NCI-H1436 (cell line): ENCODE results near the gene RAD51C.
A peak's percentile ranks its signal among the peaks of the same experiment; 100 is the strongest.
"Not testable (repeated sequence)": the region's sequence is repeated elsewhere in the genome, so short reads cannot be mapped to it uniquely, and the experiment has no call there.

Experiments
- DNase-seq: peaks from one replicate; lab custom pipeline; 2025; lab: John Stamatoyannopoulos, UW

The RAD51C gene

GRCh38 chr17:58741121-58741625, 48.8 kb downstream of the RAD51C start:
- DNase-seq = no peak

DNA sequence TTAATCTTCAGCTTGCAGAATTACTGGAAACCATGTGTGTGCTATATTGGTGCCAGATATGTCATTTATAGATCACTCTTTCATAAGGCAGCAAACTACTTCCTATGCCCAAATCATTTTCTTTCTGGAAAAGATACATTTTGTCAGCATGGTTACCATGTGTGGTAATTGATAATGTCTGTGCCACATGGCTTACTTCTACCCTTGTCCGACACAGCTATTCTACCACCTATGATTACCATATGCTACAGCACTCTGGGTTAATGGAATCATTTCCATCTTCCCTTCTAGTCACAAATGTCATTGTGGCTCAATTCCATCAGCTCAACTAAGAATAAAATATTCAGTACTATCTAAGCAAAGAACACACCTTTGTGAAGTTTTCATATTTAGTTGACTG, 55.3 kb downstream of the RAD51C start:
- DNase-seq = no peak

DNA sequence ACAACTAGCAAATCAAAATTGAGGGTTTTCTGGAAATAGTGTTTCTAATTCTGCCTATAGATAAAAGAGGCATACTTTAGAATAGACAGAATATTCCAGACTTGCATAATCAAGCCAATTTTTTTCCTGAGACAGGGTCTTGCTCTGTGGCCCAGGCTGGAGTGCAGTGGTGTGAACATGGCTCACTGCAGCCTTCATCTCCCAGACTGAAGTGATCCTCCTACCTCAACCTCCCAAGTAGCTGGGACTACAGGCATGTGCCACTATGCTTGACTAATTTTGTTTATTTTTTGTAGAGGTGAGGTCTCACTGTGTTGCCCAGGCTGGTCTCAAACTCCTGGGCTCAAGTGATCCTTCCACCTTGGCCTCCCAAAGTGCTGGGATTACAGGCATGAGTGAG, 57.2 kb downstream of the RAD51C start:
- DNase-seq = not testable (repeated sequence)

GRCh38 chr17:58753026-58753425, 60.6 kb downstream of the RAD51C start:
- no peak for DNase-seq

- no peak for DNase-seq
Observed at GRCh38 chr17:58755269-58755576, 62.8 kb downstream of the RAD51C start.

DNA sequence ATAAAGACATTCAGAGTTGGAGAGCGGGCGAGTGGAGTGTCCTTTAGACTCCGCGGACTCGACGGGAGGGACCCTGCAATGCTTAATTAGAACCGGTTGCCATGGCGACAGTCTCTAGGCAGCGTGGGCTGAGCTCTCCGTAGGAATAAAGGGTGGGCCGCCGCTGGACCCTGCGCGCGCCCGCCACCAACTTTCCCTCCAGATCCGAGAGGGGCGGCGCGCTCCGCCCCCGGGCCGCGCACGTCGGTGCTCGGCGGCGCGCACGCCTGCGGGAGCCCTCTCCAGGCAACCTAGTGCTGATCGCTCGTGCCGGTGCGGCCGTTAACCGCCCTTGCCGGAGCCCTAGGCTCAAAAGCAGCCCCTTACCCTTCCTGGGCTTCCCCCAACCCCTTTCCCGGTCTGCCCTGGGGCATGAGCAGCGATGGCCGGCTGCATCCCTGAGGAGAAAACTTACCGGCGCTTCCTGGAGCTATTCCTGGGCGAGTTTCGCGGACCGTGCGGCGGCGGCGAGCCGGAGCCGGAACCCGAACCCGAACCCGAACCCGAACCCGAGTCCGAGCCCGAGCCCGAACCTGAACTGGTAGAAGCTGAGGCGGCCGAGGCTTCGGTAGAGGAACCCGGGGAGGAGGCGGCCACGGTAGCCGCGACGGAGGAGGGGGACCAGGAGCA, 63.3 kb downstream of the RAD51C start, which contains the start of gene PPM1E:
TSS of gene PPM1E (plus strand) at position 278 of the 669 bp plus-strand sequence.
- DNase-seq = peak; percentile 96

- DNase-seq = no peak
Observed at GRCh38 chr17:58756246-58757161, 64.1 kb downstream of the RAD51C start.

GRCh38 chr17:58757162-58757613, 64.8 kb downstream of the RAD51C start:
- DNase-seq = no peak

DNA sequence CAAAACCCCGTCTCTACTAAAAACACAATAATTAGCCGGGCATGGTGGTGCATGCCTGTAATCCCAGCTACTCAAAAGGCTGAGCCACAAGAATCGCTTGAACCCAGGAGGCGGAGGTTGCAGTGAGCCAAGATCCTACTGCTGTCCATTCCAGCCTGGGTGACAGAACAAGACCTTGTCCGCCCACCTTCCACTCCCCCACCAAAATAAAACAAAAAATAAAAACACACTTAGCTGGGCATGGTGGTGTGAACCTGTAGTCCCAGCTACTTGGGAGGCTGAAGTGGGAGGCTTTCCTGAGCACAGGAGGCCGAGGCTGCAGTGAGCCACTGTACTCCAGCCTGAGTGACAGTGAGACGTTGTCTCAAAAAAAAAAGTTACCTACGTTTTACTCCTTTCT, 66.5 kb downstream of the RAD51C start:
- DNase-seq = no peak

DNA sequence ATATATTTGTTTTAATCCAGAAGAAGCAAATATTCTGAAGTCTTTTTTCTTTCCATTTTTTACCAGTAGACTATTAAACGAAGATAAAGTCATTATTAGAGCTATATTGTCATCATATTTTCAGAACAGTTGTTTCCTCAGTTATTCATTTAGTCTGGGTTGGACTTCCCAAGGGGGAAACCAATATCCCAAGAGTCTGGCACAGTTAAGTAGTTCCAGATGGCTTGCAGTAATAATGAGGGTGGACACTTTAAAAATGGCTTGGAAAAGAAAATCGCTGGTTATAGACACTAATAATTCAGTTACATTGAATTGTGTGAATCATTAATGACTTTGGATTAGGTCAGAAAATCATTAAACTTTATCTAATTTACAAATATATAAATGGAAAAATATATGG, 67.1 kb downstream of the RAD51C start:
- no peak for DNase-seq

- no peak for DNase-seq
Observed at GRCh38 chr17:58760248-58760647, 67.8 kb downstream of the RAD51C start.

DNA sequence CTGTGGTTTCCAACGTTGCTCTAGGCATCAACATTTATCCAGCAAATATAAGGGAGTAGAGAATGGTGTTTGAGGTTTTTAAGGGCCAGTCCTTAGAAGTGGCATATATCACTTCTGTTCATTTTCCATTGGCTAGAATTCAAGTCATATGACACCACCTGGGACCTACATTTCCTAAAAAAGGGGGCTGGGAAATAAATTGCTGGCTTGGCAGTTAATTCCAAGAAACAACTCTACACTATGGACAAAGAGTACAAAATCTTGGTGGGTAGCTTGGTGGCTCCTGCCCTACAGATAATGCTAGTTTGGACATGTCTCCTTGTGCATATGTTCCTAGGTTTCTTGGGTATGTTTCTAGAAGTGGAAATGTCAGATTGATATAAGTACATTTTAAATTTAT, 70.9 kb downstream of the RAD51C start:
- no peak for DNase-seq

- DNase-seq = no peak
Observed at GRCh38 chr17:58764373-58764772, 72.0 kb downstream of the RAD51C start.

DNA sequence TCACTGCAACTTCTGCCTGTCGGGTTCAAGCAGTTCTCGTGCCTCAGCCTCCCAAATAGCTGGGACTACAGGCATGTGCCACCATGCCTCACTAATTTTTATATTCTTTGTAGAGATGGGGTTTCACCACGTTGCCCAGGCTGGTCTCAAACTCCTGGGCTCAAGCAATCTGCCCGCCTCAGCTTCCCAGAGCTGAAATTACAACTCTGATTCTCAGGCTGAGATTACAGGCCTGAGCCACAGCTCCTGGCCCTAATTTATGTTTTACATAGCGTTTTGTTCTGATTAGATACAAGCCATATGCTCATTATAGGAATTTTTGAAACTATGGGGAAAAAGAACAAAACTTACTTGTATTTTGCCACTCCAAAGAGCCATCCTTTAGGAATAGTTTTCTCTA, 86.1 kb downstream of the RAD51C start:
- DNase-seq = not testable (repeated sequence)

DNA sequence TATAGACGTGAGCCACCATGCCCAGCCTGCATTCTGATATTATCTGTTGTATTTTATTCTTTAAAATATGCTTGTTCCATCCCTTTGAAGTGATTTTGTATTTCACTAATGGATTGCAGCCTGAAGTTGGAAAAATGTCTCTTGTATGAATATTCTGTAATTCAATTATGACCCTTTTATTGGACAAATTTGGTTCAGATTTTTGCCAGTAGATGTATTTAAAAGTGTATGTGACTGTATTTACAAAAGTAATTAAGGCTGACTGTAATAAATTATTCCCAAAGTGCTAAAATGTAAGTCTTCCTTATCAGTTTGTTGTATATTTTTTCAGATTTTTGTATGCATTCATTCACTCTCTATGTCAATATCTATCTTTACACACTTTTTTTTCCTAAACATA, 87.0 kb downstream of the RAD51C start:
- DNase-seq = no peak

GRCh38 chr17:58783380-58783779, 91.0 kb downstream of the RAD51C start:
- DNase-seq = peak; percentile 92

GRCh38 chr17:58785097-58785496, 92.7 kb downstream of the RAD51C start:
- DNase-seq = no peak
